Liver (tissue), 9 donors: ENCODE results near the gene LTA4H. TPM values are rescaled to one million over a fixed set of nuclear protein-coding genes. Genes with fewer than 3 reads are reported as not detected.

Experiments used
- DNase-seq: peaks from one replicate; pipeline ENCODE4 v3.0.0-alpha.2; 2017; ENCODE audit warnings: low spot score
- H3K27ac ChIP-seq, 2 donors: one replicate each; pipeline ENCODE4 v1.7.0; 2013; ENCODE audit warnings: inconsistent platforms in 2 of 2, low read length in 2 of 2, control low read depth in 1 of 2, low read depth in 1 of 2, mild to moderate bottlenecking in 1 of 2
- H3K27me3 ChIP-seq, 4 donors: one replicate each; pipeline versions ENCODE4 v1.6.1 to v1.7.0; 2013; ENCODE audit warnings: low read length in 3 of 4, inconsistent platforms in 1 of 4, mild to moderate bottlenecking in 1 of 4, moderate library complexity in 1 of 4; ENCODE audit not compliant: control insufficient read depth in 4 of 4, insufficient read depth in 4 of 4
- H3K36me3 ChIP-seq, 4 donors: one replicate each; pipeline versions ENCODE4 v1.6.1 to v1.7.0; 2013; ENCODE audit warnings: low read length in 3 of 4, mild to moderate bottlenecking in 3 of 4, low read depth in 1 of 4, moderate library complexity in 1 of 4; ENCODE audit not compliant: control insufficient read depth in 4 of 4, insufficient read depth in 3 of 4
- H3K4me1 ChIP-seq, 4 donors: one replicate each; pipeline versions ENCODE4 v1.6.1 to v1.7.0; 2013; ENCODE audit warnings: low read length in 3 of 4, mild to moderate bottlenecking in 3 of 4, moderate library complexity in 1 of 4; ENCODE audit not compliant: control insufficient read depth in 4 of 4, insufficient read depth in 4 of 4
- H3K4me3 ChIP-seq, 3 donors: one replicate each; pipeline versions ENCODE4 v1.6.1 to v1.7.0; 2013; ENCODE audit warnings: low read length in 3 of 3, control low read depth in 1 of 3, low read depth in 1 of 3, mild to moderate bottlenecking in 1 of 3
- H3K9ac ChIP-seq, 2 donors: one replicate each; pipeline ENCODE4 v1.7.0; 2013; ENCODE audit warnings: low read length in 2 of 2, mild to moderate bottlenecking in 2 of 2, moderate library complexity in 2 of 2, control low read depth in 1 of 2, low read depth in 1 of 2
- H3K9me3 ChIP-seq, 4 donors: one replicate each; pipeline versions ENCODE4 v1.6.1 to v1.7.0; 2013; ENCODE audit warnings: low read length in 3 of 4; ENCODE audit not compliant: control insufficient read depth in 4 of 4
- ATF3 ChIP-seq: IDR thresholded peaks from 2 replicates; pipeline ENCODE4 v1.6.1; 2016; ENCODE audit warnings: antibody characterized with exemption
- CTCF ChIP-seq: fragments of 150-350 bp; IDR thresholded peaks from 2 replicates; pipeline ENCODE4 v1.5.1; 2017; ENCODE audit warnings: improper control_type of control experiment, low read depth, low read length; ENCODE audit not compliant: missing input control
- EGR1 ChIP-seq, 2 donors: IDR thresholded peaks; 2 replicates each; pipeline ENCODE4 v1.6.1; 2016 to 2018; ENCODE audit warnings: antibody characterized with exemption in 2 of 2, low read depth in 2 of 2
- FOXA1 ChIP-seq: IDR thresholded peaks from 2 replicates; pipeline ENCODE4 v1.6.1; 2016; ENCODE audit warnings: antibody characterized with exemption
- FOXA2 ChIP-seq: IDR thresholded peaks from 2 replicates; pipeline ENCODE4 v1.6.1; 2016; ENCODE audit warnings: antibody characterized with exemption
- GABPA ChIP-seq, 2 donors: IDR thresholded peaks in 1 of 2; conservative IDR thresholded peaks in 1 of 2; 2 replicates each; pipeline ENCODE4 v1.6.1; 2016; ENCODE audit warnings: antibody characterized with exemption in 2 of 2, mild to moderate bottlenecking in 1 of 2, moderate library complexity in 1 of 2
- HNF4A ChIP-seq, 2 donors: conservative IDR thresholded peaks; 2 replicates each; pipeline ENCODE4 v1.6.1; 2016; ENCODE audit warnings: antibody characterized with exemption in 2 of 2, mild to moderate bottlenecking in 2 of 2
- HNF4G ChIP-seq: IDR thresholded peaks from 2 replicates; pipeline ENCODE4 v1.6.1; 2016; ENCODE audit warnings: antibody characterized with exemption
- JUND ChIP-seq, 2 donors: IDR thresholded peaks; 2 replicates each; pipeline ENCODE4 v1.6.1; 2016; ENCODE audit warnings: antibody characterized with exemption in 2 of 2
- MAX ChIP-seq: IDR thresholded peaks from 2 replicates; pipeline ENCODE4 v1.6.1; 2016; ENCODE audit warnings: antibody characterized with exemption
- NR2F2 ChIP-seq: IDR thresholded peaks from 2 replicates; pipeline ENCODE4 v1.6.1; 2016; ENCODE audit warnings: antibody characterized with exemption
- RAD21 ChIP-seq, 2 donors: IDR thresholded peaks; 2 replicates each; pipeline ENCODE4 v1.6.1; 2016; ENCODE audit warnings: antibody characterized with exemption in 2 of 2, mild to moderate bottlenecking in 2 of 2
- REST ChIP-seq: IDR thresholded peaks from 2 replicates; pipeline ENCODE4 v1.6.1; 2016; ENCODE audit warnings: antibody characterized with exemption, mild to moderate bottlenecking
- RXRA ChIP-seq, 2 donors: IDR thresholded peaks; 2 replicates each; pipeline ENCODE4 v1.6.1; 2017 to 2018; ENCODE audit warnings: antibody characterized with exemption in 2 of 2, mild to moderate bottlenecking in 1 of 2
- SP1 ChIP-seq: IDR thresholded peaks from 2 replicates; pipeline ENCODE4 v1.6.1; 2018; ENCODE audit warnings: antibody characterized with exemption, mild to moderate bottlenecking
- TAF1 ChIP-seq: conservative IDR thresholded peaks from 2 replicates; pipeline ENCODE4 v1.6.1; 2016; ENCODE audit warnings: antibody characterized with exemption, mild to moderate bottlenecking
- YY1 ChIP-seq: IDR thresholded peaks from 2 replicates; pipeline ENCODE4 v1.6.1; 2016; ENCODE audit warnings: antibody characterized with exemption, mild to moderate bottlenecking
- ZBTB33 ChIP-seq: IDR thresholded peaks from 2 replicates; pipeline ENCODE4 v1.6.1; 2016; ENCODE audit warnings: antibody characterized with exemption
- WGBS: extraction: QIAGEN DNeasy Blood & Tissue Kit; methylation state at CpG from one replicate; pipeline ENCODE4 v1.1.7; 2013; 5-methylcytosine and 5-hydroxymethylcytosine counted together
- polyA plus RNA-seq, 2 donors: library from polyadenylated mRNA; stranded (reverse) in 1 of 2; unstranded in 1 of 2; fragments of 200-250 nt in 1 of 2; fragments of >200 nt in 1 of 2; fragmentation: Nextera tagmentation in 1 of 2; extraction: Ambion mirVana in 1 of 2; gene quantifications; one replicate each; pipeline versions ENCODE4 v1.2.1 to v1.2.3, GENCODE V29; 2013 to 2015
- total RNA-seq, 2 donors: library from RNA; depleted of rRNA; stranded (reverse); fragments of >200 nt; gene quantifications; one replicate each; pipeline ENCODE4 v1.2.3, GENCODE V29; 2014
- donor health status: healthy.
- donor health status: healthy.
- donor health status: healthy.
- donor health status: healthy.
- donor health status: healthy.

Gene LTA4H
- total and polyA plus RNA-seq, 4 donors, result 16.6 to 34.5 (median 20.9) TPM

GRCh38 chr12:96063046-96063445 lies 27.7 kb upstream of the LTA4H start:
- no peak overlapping the region for H3K9ac ChIP-seq
- no peak overlapping the region for H3K27ac ChIP-seq
- no peaks in the 10 kb centered on the region for H3K27me3 ChIP-seq
- peaks cover 0 to 13% (median 8%) of the 10 kb centered on the region in 4 donors for H3K4me1 ChIP-seq
- 78% methylated on average over 4 of the region's 4 CpGs for whole genome bisulfite sequencing
- H3K9me3 ChIP-seq, result no peaks in the 10 kb centered on the region
- H3K36me3 ChIP-seq, result no peaks in the 10 kb centered on the region
- H3K4me3 ChIP-seq, result no peak overlapping the region
- TF ChIP-seq MAX (no peak), RAD21 (IDR thresholded peaks at IDR 0.05) (peak; percentile 9 to 30), SP1 (no peak), RXRA (IDR thresholded peaks at IDR 0.05) (no peak), CTCF (no peak)
- no peak for DNase-seq

GRCh38 chr12:96061864-96062453 lies 26.6 kb upstream of the LTA4H start:
- Histone ChIP-seq H3K4me3 (no peak overlapping the region), H3K9ac (no peak overlapping the region), H3K27ac (no peak overlapping the region), H3K4me1 (peaks cover 0 to 13% (median 8%) of the 10 kb centered on the region in 4 donors), H3K9me3 (no peaks in the 10 kb centered on the region), H3K36me3 (no peaks in the 10 kb centered on the region), H3K27me3 (no peaks in the 10 kb centered on the region)
- WGBS, result 52% methylated on average over 4 of the region's 4 CpGs
- TF ChIP-seq TAF1 (no peak), RXRA (IDR thresholded peaks at IDR 0.05) (peak in 1 of 2 donors; percentile 13), REST (no peak), FOXA2 (no peak), ATF3 (no peak), HNF4A (conservative IDR thresholded peaks at IDR 0.05) (no peak), CTCF (peak; percentile 75), RAD21 (IDR thresholded peaks at IDR 0.05) (peak; percentile 92 to 95), ZBTB33 (no peak), JUND (IDR thresholded peaks at IDR 0.05) (no peak), MAX (no peak), FOXA1 (no peak), SP1 (no peak), YY1 (no peak), HNF4G (no peak), NR2F2 (no peak), GABPA (IDR thresholded peaks at IDR 0.05 in 1 of 2, conservative IDR thresholded peaks at IDR 0.05 in 1 of 2) (no peak), EGR1 (IDR thresholded peaks at IDR 0.05; ENCODE audit: low read depth in 2 of 2) (no peak)
- DNase-seq, result peak; percentile 55
